GM20000 (cell line): Measurements from ENCODE around the gene SEC24C.
"Not testable (repeated sequence)": the region's sequence is repeated elsewhere in the genome, so short reads cannot be mapped to it uniquely, and the experiment has no call there.

Experiments
- DNase-seq: peaks from one replicate; pipeline ENCODE4 v3.0.0; 2012; ENCODE audit warnings: low spot score
- CTCF ChIP-seq: IDR thresholded peaks from 2 replicates; pipeline ENCODE4 v1.5.1; 2012; ENCODE audit warnings: mild to moderate bottlenecking, control low read depth; ENCODE audit errors: extremely low read depth, missing control alignments

SEC24C gene

DNA sequence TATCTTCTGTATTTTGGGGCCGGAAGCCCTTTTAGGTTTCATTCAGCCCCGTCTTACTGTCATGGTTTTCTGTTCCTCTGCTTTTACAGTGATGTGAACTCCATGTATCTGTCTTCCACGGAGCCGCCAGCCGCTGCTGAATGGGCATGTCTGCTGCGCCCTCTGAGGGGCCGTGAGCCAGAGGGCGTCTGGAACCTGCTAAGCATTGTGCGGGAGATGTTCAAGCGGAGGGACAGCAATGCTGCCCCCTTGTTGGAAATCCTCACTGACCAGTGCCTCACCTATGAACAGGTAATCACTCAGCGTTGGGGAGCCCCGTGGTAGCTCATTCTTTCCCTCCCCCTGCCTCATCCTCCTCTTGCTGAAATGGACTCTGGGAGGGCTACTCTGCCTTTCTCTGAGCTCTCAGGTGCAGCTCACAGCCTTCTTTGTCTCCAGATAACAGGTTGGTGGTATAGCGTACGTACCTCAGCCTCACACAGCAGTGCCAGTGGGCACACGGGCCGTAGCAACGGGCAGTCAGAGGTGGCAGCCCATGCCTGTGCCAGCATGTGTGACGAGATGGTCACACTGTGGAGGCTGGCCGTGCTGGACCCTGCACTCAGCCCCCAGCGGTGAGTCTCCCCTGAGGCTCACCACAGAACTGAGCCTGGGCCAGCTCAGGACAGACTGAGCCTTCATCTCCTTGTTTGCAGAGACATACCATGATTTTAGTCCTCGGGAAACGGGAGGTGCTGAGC lies 46.9 kb downstream of the SEC24C start:
- no peak for TF ChIP-seq CTCF
- no peak for DNase-seq

- TF ChIP-seq CTCF, result no peak
- DNase-seq, result no peak
Observed at GRCh38 chr10:73791871-73792400, 47.8 kb downstream of the SEC24C start.

DNA sequence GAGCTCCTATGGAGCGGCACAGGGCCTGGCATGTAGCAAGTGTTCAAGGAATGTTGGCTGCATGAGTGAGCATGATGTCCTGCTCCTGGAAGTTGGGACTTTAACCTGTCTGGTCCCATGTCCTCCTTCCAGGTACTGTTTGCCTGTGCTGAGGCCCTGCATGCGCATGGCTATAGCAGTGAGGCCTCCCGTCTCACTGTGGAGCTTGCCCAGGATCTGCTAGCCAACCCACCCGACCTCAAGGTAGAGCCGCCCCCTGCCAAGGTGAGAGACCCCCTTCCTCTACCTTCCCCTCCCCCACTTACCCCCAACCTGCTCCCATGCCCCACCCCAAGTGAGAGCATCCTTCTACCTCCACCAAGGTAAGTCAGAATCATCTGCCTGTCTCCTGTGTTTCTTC lies 49.3 kb downstream of the SEC24C start:
- no peak for DNase-seq

GRCh38 chr10:73795491-73795890 lies 51.3 kb downstream of the SEC24C start:
- not testable (repeated sequence) for DNase-seq

More for the DNA sequence above, 49.3 kb downstream of the SEC24C start:
- TF ChIP-seq CTCF, result no peak

DNA sequence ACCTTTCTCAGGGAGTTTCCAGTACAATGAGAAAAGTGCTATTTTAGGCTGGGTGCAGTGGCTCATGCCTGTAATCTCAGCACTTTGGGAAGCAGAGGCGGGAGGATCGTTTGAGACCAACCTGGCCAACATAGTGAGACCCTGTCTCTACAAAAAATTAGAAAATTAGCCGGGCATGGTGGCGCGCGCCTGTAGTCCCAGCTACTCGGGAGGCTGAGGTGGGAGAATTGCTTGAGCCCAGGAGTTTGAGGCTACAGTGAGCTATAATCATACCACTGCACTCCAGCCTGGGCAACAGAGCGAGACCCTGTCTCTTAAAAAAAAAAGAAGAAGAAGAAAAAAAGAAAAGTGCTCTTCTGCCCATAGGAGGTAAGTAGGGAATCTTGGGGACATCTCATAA lies 51.9 kb downstream of the SEC24C start:
- not testable (repeated sequence) for DNase-seq

DNA sequence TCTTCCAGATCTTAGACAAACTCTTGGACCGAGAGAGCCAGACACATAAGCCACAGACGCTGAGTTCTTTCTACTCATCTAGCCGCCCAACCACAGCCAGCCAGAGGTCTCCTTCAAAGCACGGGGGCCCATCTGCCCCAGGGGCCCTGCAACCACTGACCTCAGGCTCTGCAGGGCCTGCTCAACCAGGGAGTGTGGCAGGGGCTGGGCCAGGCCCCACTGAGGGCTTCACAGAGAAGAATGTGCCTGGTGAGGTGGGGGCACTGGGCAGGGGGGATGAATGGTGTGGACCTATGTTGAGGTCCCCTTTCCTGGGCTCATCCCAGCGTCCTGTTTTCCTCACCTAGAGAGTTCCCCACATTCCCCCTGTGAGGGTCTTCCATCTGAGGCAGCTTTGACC lies 52.6 kb downstream of the SEC24C start:
- TF ChIP-seq CTCF, result no peak

GRCh38 chr10:73797324-73798025 lies 53.3 kb downstream of the SEC24C start:
- DNase-seq, result no peak
- TF ChIP-seq CTCF, result no peak

More for the DNA sequence above, 52.6 kb downstream of the SEC24C start:
- no peak for DNase-seq

- TF ChIP-seq CTCF, result no peak
- no peak for DNase-seq
Observed at GRCh38 chr10:73798087-73798486, 53.9 kb downstream of the SEC24C start.
